K562 (cell line): ENCODE measurements around the gene ENOX2. TPM values are rescaled to one million over a fixed set of nuclear protein-coding genes. Genes with fewer than 3 reads are reported as not detected.

ENCODE experiments used
- ATAC-seq: fragments of 200-7000 bp; cut with Tn5 transposase; 3 replicates; pipeline ENCODE4 v1.9.1; 2020; ENCODE audit warnings: moderate library complexity
- BruUV-seq: library from RNA; stranded (reverse); fragments of 400-500 nt; replicated peaks from 2 replicates; lab custom pipeline; 2021; lab: Mats Ljungman, UMichigan
- CTCF ChIA-PET: fragments of 300-600 bp; formaldehyde crosslinking; extraction: SDS; loops from one replicate; lab custom pipeline; 2021; ENCODE audit warnings: low intra/inter-chr PET ratio; lab: Yijun Ruan, JAX
- POLR2A ChIA-PET: fragments of 300-600, 350-650 bp; sonication (Branson Sonifier 250); formaldehyde crosslinking; extraction: SDS; loops from one replicate; lab custom pipeline; 2021; ENCODE audit warnings: antibody characterized with exemption, inconsistent platforms; lab: Yijun Ruan, JAX
- DNase-seq, 4 experiments: peaks; one replicate each; pipeline versions ENCODE4 v3.0.0 to v3.0.0-alpha.2; 2011 to 2018; ENCODE audit warnings: low spot score in 3 of 4, mixed read lengths in 3 of 4; ENCODE audit errors: extremely low read depth in 1 of 4
- FAIRE-seq: peaks from 2 replicates; lab custom pipeline; 2011; peaks lifted over from hg19 to GRCh38; lab: Jason Lieb, UNC
- H2AFZ ChIP-seq: 2 replicates; pipeline ENCODE4 v1.6.0; 2011; ENCODE audit warnings: low read depth, low read length, control low read depth, inconsistent platforms
- H3K27ac ChIP-seq: fragments of 200-600 bp; 3 replicates; pipeline ENCODE4 v1.8.0; 2011; ENCODE audit warnings: low read depth, mild to moderate bottlenecking, control low read depth, inconsistent platforms, low read length, moderate library complexity, mixed read lengths; ENCODE audit errors: extremely low read depth
- H3K27me3 ChIP-seq, 2 experiments: fragments of 300-600 bp in 1 of 2; 2 replicates in 1 of 2; 3 replicates in 1 of 2; pipeline versions ENCODE4 v1.6.0 to v1.8.0; 2011; ENCODE audit warnings: inconsistent platforms in 2 of 2, low read length in 2 of 2, mild to moderate bottlenecking in 1 of 2, mixed read lengths in 1 of 2, moderate library complexity in 1 of 2; ENCODE audit not compliant: control insufficient read depth in 2 of 2, insufficient read depth in 2 of 2
- H3K36me3 ChIP-seq: fragments of 300-600 bp; 3 replicates; pipeline ENCODE4 v1.8.0; 2011; ENCODE audit warnings: mild to moderate bottlenecking, low read length, inconsistent platforms; ENCODE audit not compliant: control insufficient read depth, insufficient read depth
- H3K4me1 ChIP-seq, 2 experiments: fragments of 200-600 bp in 1 of 2; replicated peaks in 1 of 2; 2 replicates in 1 of 2; 3 replicates in 1 of 2; pipeline versions ENCODE4 v1.5.1 to v1.8.0; 2011; ENCODE audit warnings: inconsistent platforms in 2 of 2, low read length in 2 of 2, mild to moderate bottlenecking in 1 of 2, mixed read lengths in 1 of 2, moderate library complexity in 1 of 2; ENCODE audit not compliant: control insufficient read depth in 2 of 2, insufficient read depth in 2 of 2
- H3K4me2 ChIP-seq: 2 replicates; pipeline ENCODE4 v1.6.1; 2011; ENCODE audit warnings: low read length, control low read depth, inconsistent platforms, mixed read lengths; ENCODE audit not compliant: insufficient read depth
- H3K4me3 ChIP-seq: fragments of 200-600 bp; sonication (generic), shearing (Covaris generic); 2 replicates; pipeline ENCODE4 v1.5.1; 2016; ENCODE audit warnings: control low read depth, inconsistent platforms
- H3K79me2 ChIP-seq: fragments of 200-600 bp; 3 replicates; pipeline ENCODE4 v1.8.0; 2011; ENCODE audit warnings: low read length, inconsistent platforms; ENCODE audit not compliant: control insufficient read depth, insufficient read depth
- H3K9ac ChIP-seq, 2 experiments: 2 replicates each; pipeline versions ENCODE4 v1.6.0 to v1.6.1; 2011; ENCODE audit warnings: low read depth in 2 of 2, low read length in 2 of 2, control low read depth in 1 of 2, inconsistent platforms in 1 of 2, mild to moderate bottlenecking in 1 of 2, mixed read lengths in 1 of 2; ENCODE audit not compliant: insufficient read depth in 1 of 2
- H3K9me1 ChIP-seq: one replicate; pipeline ENCODE4 v1.6.0; 2011; ENCODE audit warnings: inconsistent platforms, mild to moderate bottlenecking, low read length, moderate library complexity; ENCODE audit not compliant: control insufficient read depth, insufficient read depth
- H3K9me3 ChIP-seq: replicated peaks from 2 replicates; pipeline ENCODE4 v1.5.1; 2011; ENCODE audit warnings: low read depth, low read length, inconsistent platforms; ENCODE audit not compliant: control insufficient read depth, insufficient read depth
- H4K20me1 ChIP-seq: replicated peaks from 2 replicates; pipeline ENCODE4 v1.6.1; 2011; ENCODE audit warnings: low read length, inconsistent platforms, mixed read lengths; ENCODE audit not compliant: control insufficient read depth, insufficient read depth
- ARID1B ChIP-seq: fragments of 450-650 bp; IDR thresholded peaks from 2 replicates; pipeline ENCODE4 v1.6.1; 2016; ENCODE audit warnings: antibody characterized with exemption, mild to moderate bottlenecking, inconsistent platforms
- BHLHE40 ChIP-seq: IDR thresholded peaks from 2 replicates; pipeline ENCODE4 v1.6.1; 2011; ENCODE audit warnings: low read length, improper control_type of control experiment
- CTBP1 ChIP-seq: fragments of 450-650 bp; IDR thresholded peaks from 2 replicates; pipeline ENCODE4 v1.6.1; 2016; ENCODE audit warnings: borderline replicate concordance
- CXXC5 ChIP-seq: fragments of 250-450 bp; sonication (Bioruptor Pico); IDR thresholded peaks from 2 replicates; pipeline ENCODE4 v1.8.0; 2022; ENCODE audit warnings: inconsistent platforms, mild to moderate bottlenecking, moderate library complexity
- DNMT1 ChIP-seq: fragments of 450-650 bp; IDR thresholded peaks from 2 replicates; pipeline ENCODE4 v1.6.1; 2016; ENCODE audit warnings: antibody characterized with exemption, mild to moderate bottlenecking
- DPF2 ChIP-seq: fragments of 450-650 bp; IDR thresholded peaks from 2 replicates; pipeline ENCODE4 v1.6.1; 2016
- EP300 ChIP-seq: IDR thresholded peaks from 2 replicates; pipeline ENCODE4 v1.6.1; 2012; ENCODE audit warnings: low read length, improper control_type of control experiment
- FOXA3 ChIP-seq, 2 experiments: fragments of 450-650 bp in 1 of 2; sonication (generic) in 1 of 2; formaldehyde crosslinking; IDR thresholded peaks in 1 of 2; conservative IDR thresholded peaks in 1 of 2; 2 replicates each; pipeline versions ENCODE4 v1.4.0 to v1.8.0; 2020 to 2022; ENCODE audit warnings: mild to moderate bottlenecking in 2 of 2, missing genetic modification reagents in 1 of 2
- JUND ChIP-seq, 2 experiments: IDR thresholded peaks; 2 replicates in 1 of 2; 3 replicates in 1 of 2; pipeline ENCODE4 v1.6.1; 2011; ENCODE audit warnings: borderline replicate concordance in 2 of 2, low read depth in 2 of 2, low read length in 2 of 2, improper control_type of control experiment in 1 of 2, missing biosample characterization in 1 of 2, missing genetic modification characterization in 1 of 2, missing genetic modification reagents in 1 of 2
- MAFK ChIP-seq: IDR thresholded peaks from 2 replicates; pipeline ENCODE4 v1.6.1; 2011; ENCODE audit warnings: low read length, improper control_type of control experiment
- NFE2 ChIP-seq: IDR thresholded peaks from 2 replicates; pipeline ENCODE4 v1.6.1; 2014; ENCODE audit warnings: antibody characterized with exemption, low read depth
- NR2C1 ChIP-seq, 2 experiments: fragments of 450-650 bp; IDR thresholded peaks; 2 replicates each; pipeline ENCODE4 v1.6.1; 2017; ENCODE audit warnings: mild to moderate bottlenecking in 2 of 2, antibody characterized with exemption in 1 of 2, inconsistent platforms in 1 of 2, missing compliant biosample characterization in 1 of 2, missing genetic modification characterization in 1 of 2
- NR4A1 ChIP-seq, 2 experiments: fragments of 250-450 bp in 1 of 2; fragments of 450-650 bp in 1 of 2; sonication (Bioruptor Pico) in 1 of 2; IDR thresholded peaks; 2 replicates each; pipeline versions ENCODE4 v1.4.0 to v1.6.1; 2016 to 2020; ENCODE audit warnings: mild to moderate bottlenecking in 2 of 2, missing compliant biosample characterization in 1 of 2, missing genetic modification characterization in 1 of 2, moderate library complexity in 1 of 2
- SAP30 ChIP-seq: fragments of 200-600 bp; sonication (generic); IDR thresholded peaks from 2 replicates; pipeline ENCODE4 v1.6.1; 2012; ENCODE audit warnings: borderline replicate concordance, low read depth, mild to moderate bottlenecking, moderate library complexity, low read length, control low read depth, inconsistent platforms; ENCODE audit not compliant: insufficient read depth, poor library complexity, severe bottlenecking
- SMARCA4 ChIP-seq: fragments of 450-650 bp; IDR thresholded peaks from 2 replicates; pipeline ENCODE4 v1.6.1; 2016
- TAL1 ChIP-seq: fragments of 450-650 bp; IDR thresholded peaks from 2 replicates; pipeline ENCODE4 v1.6.1; 2016; ENCODE audit warnings: mild to moderate bottlenecking
- TEAD4 ChIP-seq, 2 experiments: sonication (generic) in 1 of 2; formaldehyde crosslinking in 1 of 2; IDR thresholded peaks; 2 replicates each; pipeline versions ENCODE4 v1.6.1 to v1.8.0; 2012 to 2022; ENCODE audit warnings: borderline replicate concordance in 1 of 2, inconsistent platforms in 1 of 2, low read length in 1 of 2, mild to moderate bottlenecking in 1 of 2, missing genetic modification reagents in 1 of 2
- WGBS: fragments of 100-300 bp; shearing (Covaris generic); methylation state at CpG from one replicate; pipeline ENCODE4 v1.1.6; 2016; ENCODE audit warnings: low coverage, mixed read lengths; ENCODE audit not compliant: insufficient coverage; ENCODE audit errors: missing lambda C conversion rate; 5-methylcytosine and 5-hydroxymethylcytosine counted together
- in situ Hi-C: fragments of 300-500 bp; cut with MboI; formaldehyde crosslinking; loops from 4 replicates; pipeline ENCODE4 v1.15.0; 2018; ENCODE audit warnings: inconsistent platforms, mixed read lengths
- intact Hi-C: fragments of 100-400 bp; cut with micrococcal nuclease; formaldehyde crosslinking; loops from 2 replicates; pipeline ENCODE4 v1.14.2; 2022
- polyA plus RNA-seq, 8 experiments: library from polyadenylated mRNA; depleted of rRNA in 4 of 8; stranded (reverse) in 5 of 8; unstranded in 3 of 8; fragments of >200 nt; fragmentation: Nextera tagmentation in 2 of 8; fragmentation: Illumina TruSeq in 1 of 8; extraction: Ambion mirVana in 2 of 8; extraction: Trizol in 1 of 8; gene quantifications; 2 replicates each; pipeline versions ENCODE4 v1.2.1 to v1.2.3, GENCODE V29; 2011 to 2014; ENCODE audit warnings: inconsistent platforms in 1 of 8, missing spikeins in 1 of 8
- total RNA-seq, 7 experiments: library from RNA; depleted of rRNA in 6 of 7; stranded (reverse); fragments of >200 nt in 6 of 7; fragmentation: Illumina TruSeq in 2 of 7; extraction: Trizol in 2 of 7; gene quantifications; 2 replicates each; pipeline versions ENCODE4 v1.2.1 to v1.2.3, GENCODE V29; 2011 to 2021; ENCODE audit warnings: low replicate concordance in 1 of 7
- TF ChIP-seq, protein P1 (sequence below): sonication (generic); formaldehyde crosslinking; IDR thresholded peaks from 2 replicates; pipeline ENCODE4 v1.8.0; 2022; ENCODE audit warnings: mild to moderate bottlenecking, missing genetic modification reagents, borderline replicate concordance

ENOX2 gene
- total and polyA plus RNA-seq, 9 of the 15 experiments (the other 6 are each of a cell fraction or from before 2014, with no cell fraction given), result 6.1 to 24.0 (median 13.8) TPM

DNA sequence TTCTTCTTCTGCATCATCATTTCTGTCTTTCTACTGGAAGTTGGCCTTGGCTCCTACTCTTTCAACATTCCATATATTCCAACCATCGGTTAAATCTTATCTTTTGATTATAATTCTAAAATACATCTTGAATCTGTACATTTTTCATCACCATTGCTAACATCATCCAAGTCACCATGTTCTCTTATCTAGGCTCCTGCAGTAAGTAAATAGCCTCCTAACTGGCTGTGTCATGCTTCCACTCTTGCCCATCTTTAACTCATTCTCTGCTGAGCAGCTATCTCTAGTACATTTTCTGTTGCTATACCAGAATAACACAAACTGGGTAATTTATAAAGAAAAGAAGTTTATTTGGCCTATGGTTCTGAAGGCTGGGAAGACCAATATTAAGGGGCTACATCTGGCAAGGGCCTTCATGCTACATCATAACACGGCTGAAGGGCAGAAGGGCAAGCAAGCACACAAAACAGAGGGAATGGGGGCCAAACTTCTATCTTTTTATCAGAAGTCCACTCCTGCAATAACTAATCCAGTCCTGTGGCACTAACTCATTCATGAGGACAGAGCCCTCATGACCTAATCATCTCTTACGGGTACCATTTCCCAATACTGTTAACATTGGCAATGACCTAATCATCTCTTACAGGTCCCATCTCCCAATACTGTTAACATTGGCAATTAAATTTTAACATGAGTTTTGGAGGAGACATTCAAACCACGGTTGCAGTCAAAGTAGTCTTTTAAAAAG, 72.2 kb downstream of the ENOX2 start:
- 23% methylated on average over 4 of the region's 4 CpGs for WGBS
- in situ Hi-C loops (no loop called here), intact Hi-C loops (loop anchor here (5.0 kb wide), 1 partner anchor 73 kb away; no protein-coding TSS in a partner anchor)
- FAIRE-seq (peak; percentile 46), ATAC-seq (peak; percentile 93), DNase-seq (peak in 3 of 4 experiments; percentile 10 to 43 (median 31))
- H3K4me2 ChIP-seq, result peak overlapping the region; percentile 36; the same call in 1 of the 2 replicates
- H3K4me1 ChIP-seq, result peaks cover 0 to 27% of the 10 kb centered on the region in 2 experiments; a peak in 2 of 5 replicates
- H3K27me3 ChIP-seq, result no peaks in the 10 kb centered on the region
- no peaks in the 10 kb centered on the region for H3K79me2 ChIP-seq
- no peaks in the 10 kb centered on the region for H3K9me1 ChIP-seq
- H3K36me3 ChIP-seq, result no peaks in the 10 kb centered on the region
- H2AFZ ChIP-seq, result no peak overlapping the region
- ChIA-PET CTCF (no interaction called here), POLR2A (interaction anchor here (1.0 kb wide), 1 partner anchor 64 kb away, joined by 3 read pairs; no protein-coding TSS in a partner anchor)
- no TSS peak for BruUV-seq
- no peaks in the 10 kb centered on the region for H3K9me3 ChIP-seq
- H3K4me3 ChIP-seq, result no peak overlapping the region
- no peak overlapping the region for H3K27ac ChIP-seq
- H3K9ac ChIP-seq, result peak overlapping the region in 1 of 2 experiments; percentile 2; a peak in 1 of 4 replicates
- H4K20me1 ChIP-seq, result no peaks in the 10 kb centered on the region
- TF ChIP-seq BHLHE40 (0 out of 2 replicates have a peak, but pooled peaks have one; percentile 13), CXXC5 (peak; percentile 24; the same call in 1 of the 2 replicates), CTBP1 (0 out of 2 replicates have a peak, but pooled peaks have one; percentile 46), EP300 (peak; percentile 53; the same call in 1 of the 2 replicates), SMARCA4 (peak; percentile 63; the same call in 1 of the 2 replicates), JUND (IDR thresholded peaks at IDR 0.05; ENCODE audit: borderline replicate concordance, low read depth, low read length) (peak; percentile 45; the same call in 1 of the 2 replicates), JUND (tag; IDR thresholded peaks at IDR 0.05; ENCODE audit: borderline replicate concordance, low read depth, low read length) (peak; percentile 34; the same call in 1 of the 3 replicates), NR2C1 (IDR thresholded peaks at IDR 0.05) (no peak), NR2C1 (tag; IDR thresholded peaks at IDR 0.05) (0 out of 2 replicates have a peak, but pooled peaks have one; percentile 12), NR4A1 (CRISPR knock-in tag; IDR thresholded peaks at IDR 0.05) (no peak), NR4A1 (tag; IDR thresholded peaks at IDR 0.05) (0 out of 2 replicates have a peak, but pooled peaks have one; percentile 6), DNMT1 (no peak), TAL1 (peak; percentile 57; the same call in 1 of the 2 replicates), MAFK (peak; percentile 56), TEAD4 (IDR thresholded peaks at IDR 0.05; ENCODE audit: low read length) (peak; percentile 54), TEAD4 (CRISPR knock-in tag; IDR thresholded peaks at IDR 0.05; ENCODE audit: borderline replicate concordance) (no peak), FOXA3 (CRISPR knock-in tag; conservative IDR thresholded peaks at IDR 0.05 in 1 of 2, IDR thresholded peaks at IDR 0.05 in 1 of 2) (peak; percentile 68 to 96; a peak in 3 of 4 replicates), NFE2 (peak; percentile 80), DPF2 (peak; percentile 77), SAP30 (no peak), ARID1B (peak; percentile 80)
- TF ChIP-seq, protein P1, sequence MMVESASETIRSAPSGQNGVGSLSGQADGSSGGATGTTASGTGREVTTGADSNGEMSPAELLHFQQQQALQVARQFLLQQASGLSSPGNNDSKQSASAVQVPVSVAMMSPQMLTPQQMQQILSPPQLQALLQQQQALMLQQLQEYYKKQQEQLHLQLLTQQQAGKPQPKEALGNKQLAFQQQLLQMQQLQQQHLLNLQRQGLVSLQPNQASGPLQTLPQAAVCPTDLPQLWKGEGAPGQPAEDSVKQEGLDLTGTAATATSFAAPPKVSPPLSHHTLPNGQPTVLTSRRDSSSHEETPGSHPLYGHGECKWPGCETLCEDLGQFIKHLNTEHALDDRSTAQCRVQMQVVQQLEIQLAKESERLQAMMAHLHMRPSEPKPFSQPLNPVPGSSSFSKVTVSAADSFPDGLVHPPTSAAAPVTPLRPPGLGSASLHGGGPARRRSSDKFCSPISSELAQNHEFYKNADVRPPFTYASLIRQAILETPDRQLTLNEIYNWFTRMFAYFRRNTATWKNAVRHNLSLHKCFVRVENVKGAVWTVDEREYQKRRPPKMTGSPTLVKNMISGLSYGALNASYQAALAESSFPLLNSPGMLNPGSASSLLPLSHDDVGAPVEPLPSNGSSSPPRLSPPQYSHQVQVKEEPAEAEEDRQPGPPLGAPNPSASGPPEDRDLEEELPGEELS (CRISPR knock-in tag), result no peak
